ENCODE measurements around the gene NCSTN. TPM values are rescaled to one million over a fixed set of nuclear protein-coding genes. Genes with fewer than 3 reads are reported as not detected.

NCSTN gene
- total RNA-seq, 2 donors from 2014 or later: 81.2 to 117 TPM

DNA sequence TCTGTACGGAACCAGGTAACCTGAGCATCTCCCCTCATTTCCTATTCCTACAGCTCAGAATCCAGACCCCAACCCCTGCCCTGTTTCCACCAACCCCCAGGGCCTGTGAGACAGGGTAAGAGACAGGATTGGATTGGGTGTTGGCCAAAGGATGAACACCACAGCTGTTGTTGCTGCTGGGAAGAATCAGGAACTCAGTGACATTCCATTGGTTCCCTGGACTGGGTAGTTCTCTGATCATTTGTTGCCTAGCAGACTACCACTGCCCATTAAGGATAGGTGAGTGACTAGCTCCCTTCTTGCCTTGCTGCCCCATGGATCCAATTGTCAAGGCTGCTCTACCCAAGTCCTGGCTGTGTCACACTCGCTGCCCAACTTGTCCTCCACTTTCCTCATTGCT lies 10.0 kb downstream of the NCSTN start:
- Histone ChIP-seq H3K4me3 (no peak overlapping the region), H3K27ac (no peak overlapping the region), H3K9me3 (no peaks in the 10 kb centered on the region), H3K27me3 (replicated peaks; ENCODE audit: insufficient read depth) (no peaks in the 10 kb centered on the region), H3K36me3 (peaks cover 15 to 28% of the 10 kb centered on the region in 2 donors), H3K4me1 (replicated peaks) (no peaks in the 10 kb centered on the region)
- WGBS: 95% methylated on average over 2 of the region's 2 CpGs
- intact Hi-C loops (cut with DNase I): no loop called here
- no peak for DNase-seq (ENCODE audit: low spot score)
- TF ChIP-seq POLR2AphosphoS5 (IDR thresholded peaks at IDR 0.05) (no peak), POLR2A (IDR thresholded peaks at IDR 0.05) (no peak)
- TF ChIP-seq, protein P1, sequence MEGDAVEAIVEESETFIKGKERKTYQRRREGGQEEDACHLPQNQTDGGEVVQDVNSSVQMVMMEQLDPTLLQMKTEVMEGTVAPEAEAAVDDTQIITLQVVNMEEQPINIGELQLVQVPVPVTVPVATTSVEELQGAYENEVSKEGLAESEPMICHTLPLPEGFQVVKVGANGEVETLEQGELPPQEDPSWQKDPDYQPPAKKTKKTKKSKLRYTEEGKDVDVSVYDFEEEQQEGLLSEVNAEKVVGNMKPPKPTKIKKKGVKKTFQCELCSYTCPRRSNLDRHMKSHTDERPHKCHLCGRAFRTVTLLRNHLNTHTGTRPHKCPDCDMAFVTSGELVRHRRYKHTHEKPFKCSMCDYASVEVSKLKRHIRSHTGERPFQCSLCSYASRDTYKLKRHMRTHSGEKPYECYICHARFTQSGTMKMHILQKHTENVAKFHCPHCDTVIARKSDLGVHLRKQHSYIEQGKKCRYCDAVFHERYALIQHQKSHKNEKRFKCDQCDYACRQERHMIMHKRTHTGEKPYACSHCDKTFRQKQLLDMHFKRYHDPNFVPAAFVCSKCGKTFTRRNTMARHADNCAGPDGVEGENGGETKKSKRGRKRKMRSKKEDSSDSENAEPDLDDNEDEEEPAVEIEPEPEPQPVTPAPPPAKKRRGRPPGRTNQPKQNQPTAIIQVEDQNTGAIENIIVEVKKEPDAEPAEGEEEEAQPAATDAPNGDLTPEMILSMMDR (IDR thresholded peaks at IDR 0.05): no peak

DNA sequence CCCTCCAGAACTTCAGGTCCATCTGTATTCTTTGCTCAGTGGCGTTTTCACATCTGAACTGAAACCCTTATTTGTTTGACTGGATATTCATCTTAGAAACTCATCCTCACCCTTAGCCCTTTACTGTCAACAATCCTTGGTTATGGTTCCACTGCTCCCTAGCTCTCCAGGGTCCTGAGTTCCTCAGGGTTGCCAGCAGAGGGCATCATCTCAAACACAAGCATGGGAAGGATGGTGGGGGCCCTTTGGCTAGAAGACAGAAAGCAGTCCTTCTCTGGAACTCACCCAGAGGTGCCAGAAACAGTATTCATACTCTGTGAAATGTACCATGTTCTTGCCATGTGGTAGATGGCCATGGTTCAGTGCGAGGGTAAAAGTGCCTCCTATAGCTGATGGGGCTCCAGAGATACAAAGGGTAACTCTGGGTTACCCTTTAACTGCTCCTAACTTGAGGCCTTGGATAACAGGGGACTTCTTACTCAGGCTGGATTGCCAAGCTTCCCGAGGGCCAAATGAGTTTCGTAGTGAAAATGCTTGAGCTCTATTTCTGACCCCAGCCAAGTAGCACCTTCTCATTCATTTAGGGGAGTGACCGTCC lies 11.3 kb downstream of the NCSTN start:
- intact Hi-C loops (cut with DNase I): no loop called here
- no peaks in the 10 kb centered on the region for H3K4me1 ChIP-seq (replicated peaks)
- H3K9me3 ChIP-seq: no peaks in the 10 kb centered on the region
- no peaks in the 10 kb centered on the region for H3K27me3 ChIP-seq (replicated peaks; ENCODE audit: insufficient read depth)
- WGBS: 79% methylated on average over 5 of the region's 5 CpGs
- TF ChIP-seq, protein P1 (IDR thresholded peaks at IDR 0.05): peak in 1 of 4 experiments; percentile 25
- TF ChIP-seq POLR2AphosphoS5 (IDR thresholded peaks at IDR 0.05) (no peak), POLR2A (IDR thresholded peaks at IDR 0.05) (no peak)
- H3K36me3 ChIP-seq: peaks cover 15 to 25% of the 10 kb centered on the region in 2 donors
- no peak for DNase-seq (ENCODE audit: low spot score)
- no peak overlapping the region for H3K4me3 ChIP-seq
- no peak overlapping the region for H3K27ac ChIP-seq

DNA sequence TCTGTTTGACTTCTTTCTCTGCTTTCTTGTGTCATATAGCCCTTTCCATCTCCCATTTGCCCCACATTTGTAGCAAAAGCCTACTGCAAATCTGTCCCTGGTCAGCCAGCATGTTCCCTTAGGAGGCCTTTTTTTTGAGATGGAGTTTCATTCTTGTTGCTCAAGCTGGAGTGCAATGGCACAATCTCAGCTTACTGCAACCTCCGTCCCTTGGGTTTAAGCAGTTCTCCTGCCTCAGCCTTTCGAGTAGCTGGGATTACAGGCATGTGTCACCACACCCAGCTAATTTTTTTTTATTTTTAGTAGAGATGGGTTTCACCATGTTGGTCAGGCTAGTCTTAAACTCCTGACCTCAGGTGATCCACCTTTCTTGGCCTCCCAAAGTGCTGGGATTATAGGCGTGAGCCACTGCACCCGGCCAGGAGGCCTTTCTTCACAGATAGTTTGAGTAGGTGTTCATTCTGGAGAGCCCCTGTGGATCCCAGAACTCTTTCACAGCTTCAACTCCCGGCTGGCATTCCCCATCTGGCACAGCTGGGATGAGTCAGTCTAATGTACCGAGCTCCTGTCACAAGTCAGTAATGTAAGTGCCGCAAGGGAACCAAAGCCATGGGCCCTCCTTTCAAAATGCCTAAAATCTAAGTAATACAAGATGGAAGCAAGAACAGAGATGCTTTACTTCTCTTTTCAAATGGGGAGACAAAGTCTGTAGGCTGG lies 14.3 kb downstream of the NCSTN start:
- WGBS: 81% methylated on average over 7 of the region's 7 CpGs
- Histone ChIP-seq H3K27ac (no peak overlapping the region), H3K36me3 (peaks cover 15 to 25% of the 10 kb centered on the region in 2 donors), H3K4me1 (replicated peaks) (no peaks in the 10 kb centered on the region), H3K27me3 (replicated peaks; ENCODE audit: insufficient read depth) (no peaks in the 10 kb centered on the region), H3K4me3 (no peak overlapping the region), H3K9me3 (no peaks in the 10 kb centered on the region)
- intact Hi-C loops (cut with DNase I): no loop called here
- no peak for DNase-seq (ENCODE audit: low spot score)
- TF ChIP-seq POLR2A (IDR thresholded peaks at IDR 0.05) (no peak), POLR2AphosphoS5 (IDR thresholded peaks at IDR 0.05) (no peak)
- TF ChIP-seq, protein P1 (IDR thresholded peaks at IDR 0.05): no peak

DNA sequence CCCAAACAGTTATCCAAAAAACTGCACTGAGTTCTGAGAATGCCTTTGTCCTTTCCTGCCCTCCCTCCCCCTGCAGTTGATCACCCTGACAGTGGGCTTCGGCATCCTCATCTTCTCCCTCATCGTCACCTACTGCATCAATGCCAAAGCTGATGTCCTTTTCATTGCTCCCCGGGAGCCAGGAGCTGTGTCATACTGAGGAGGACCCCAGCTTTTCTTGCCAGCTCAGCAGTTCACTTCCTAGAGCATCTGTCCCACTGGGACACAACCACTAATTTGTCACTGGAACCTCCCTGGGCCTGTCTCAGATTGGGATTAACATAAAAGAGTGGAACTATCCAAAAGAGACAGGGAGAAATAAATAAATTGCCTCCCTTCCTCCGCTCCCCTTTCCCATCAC lies 14.9 kb downstream of the NCSTN start:
- no peaks in the 10 kb centered on the region for H3K4me1 ChIP-seq (replicated peaks)
- no peak overlapping the region for H3K27ac ChIP-seq
- no peak for DNase-seq (ENCODE audit: low spot score)
- WGBS: 91% methylated on average over 4 of the region's 4 CpGs
- TF ChIP-seq POLR2AphosphoS5 (IDR thresholded peaks at IDR 0.05): no peak
- TF ChIP-seq, protein P1 (IDR thresholded peaks at IDR 0.05): no peak
- TF ChIP-seq POLR2A (IDR thresholded peaks at IDR 0.05): no peak
- no peak overlapping the region for H3K4me3 ChIP-seq
- no peaks in the 10 kb centered on the region for H3K9me3 ChIP-seq
- intact Hi-C loops (cut with DNase I): no loop called here
- H3K27me3 ChIP-seq (replicated peaks; ENCODE audit: insufficient read depth): no peaks in the 10 kb centered on the region
- peaks cover 10 to 24% of the 10 kb centered on the region in 2 donors for H3K36me3 ChIP-seq

Data from prostate gland (tissue), 2 donors.